HCT116 (cell line): ENCODE measurements around the gene MYLK. TPM values are rescaled to one million over a fixed set of nuclear protein-coding genes. Genes with fewer than 3 reads are reported as not detected.

Source experiments
- ATAC-seq: fragments of 200-7000 bp; cut with Tn5 transposase; 2 replicates; pipeline ENCODE4 v1.9.1; 2020; ENCODE audit warnings: mild to moderate bottlenecking, moderate library complexity
- BruUV-seq: library from RNA; stranded (reverse); fragments of 400-500 nt; replicated peaks from 2 replicates; lab custom pipeline; 2021; lab: Mats Ljungman, UMichigan
- CTCF ChIA-PET: fragments of 300-600 bp; sonication (Branson Sonifier 250); formaldehyde crosslinking; loops from one replicate; lab custom pipeline; 2021; ENCODE audit warnings: antibody characterized with exemption; lab: Charles Lee
- POLR2A ChIA-PET: fragments of 300-600, 350-600 bp; sonication (Branson Sonifier 250); formaldehyde crosslinking; loops from one replicate; lab custom pipeline; 2021; ENCODE audit warnings: antibody characterized with exemption; lab: Charles Lee
- RAD21 ChIA-PET, 2 experiments: fragments of 300-600 bp; sonication (Branson Sonifier 250); formaldehyde crosslinking; loops; one replicate each; lab custom pipeline; 2023; ENCODE audit warnings: low total read pairs in 2 of 2; ENCODE audit not compliant: uncharacterized antibody in 2 of 2, unreplicated experiment in 2 of 2, low non-redundant PET in 1 of 2; lab: Charles Lee
- DNase-seq: peaks from one replicate; pipeline ENCODE4 v3.0.0-alpha.2; 2010; ENCODE audit warnings: low read depth, low spot score
- H2AFZ ChIP-seq: fragments of 200-600 bp; shearing (Covaris generic), sonication (generic); 2 replicates; pipeline ENCODE4 v1.6.1; 2017; ENCODE audit warnings: low read depth, mixed run types, mixed read lengths, antibody characterized with exemption, low read length; ENCODE audit not compliant: poor library complexity, severe bottlenecking
- H3K27ac ChIP-seq: 2 replicates; pipeline ENCODE4 v1.5.1; 2012; ENCODE audit warnings: low read depth, low read length
- H3K27me3 ChIP-seq: fragments of 200-600 bp; sonication (generic); 2 replicates; pipeline ENCODE4 v1.6.1; 2016; ENCODE audit warnings: mixed run types, low read length, mixed read lengths; ENCODE audit not compliant: insufficient read depth
- H3K36me3 ChIP-seq, 2 experiments: fragments of 200-500 bp in 1 of 2; fragments of 200-600 bp in 1 of 2; sonication (Bioruptor generic) in 1 of 2; sonication (generic) in 1 of 2; 2 replicates each; pipeline versions ENCODE4 v1.5.1 to v1.6.1; 2014 to 2016; ENCODE audit warnings: low read length in 2 of 2, inconsistent platforms in 1 of 2, mixed read lengths in 1 of 2, mixed run types in 1 of 2; ENCODE audit not compliant: insufficient read depth in 2 of 2, control insufficient read depth in 1 of 2
- H3K4me1 ChIP-seq, 2 experiments: fragments of 200-600 bp in 1 of 2; sonication (generic) in 1 of 2; 2 replicates each; pipeline versions ENCODE4 v1.5.1 to v1.6.1; 2012 to 2017; ENCODE audit warnings: low read length in 2 of 2, inconsistent platforms in 1 of 2, mild to moderate bottlenecking in 1 of 2, mixed read lengths in 1 of 2, mixed run types in 1 of 2, moderate library complexity in 1 of 2; ENCODE audit not compliant: insufficient read depth in 2 of 2, control insufficient read depth in 1 of 2
- H3K4me2 ChIP-seq: fragments of 200-600 bp; sonication (generic); 2 replicates; pipeline ENCODE4 v1.6.1; 2017; ENCODE audit warnings: mixed run types, low read length, mixed read lengths
- H3K4me3 ChIP-seq, 2 experiments: fragments of 200-600 bp in 1 of 2; sonication (generic) in 1 of 2; replicated peaks in 1 of 2; 2 replicates each; pipeline ENCODE4 v1.5.1; 2011 to 2016; ENCODE audit warnings: low read length in 2 of 2, control low read depth in 1 of 2, low read depth in 1 of 2, mild to moderate bottlenecking in 1 of 2, mixed read lengths in 1 of 2, mixed run types in 1 of 2
- H3K79me2 ChIP-seq: fragments of 200-600 bp; sonication (generic); 2 replicates; pipeline ENCODE4 v1.6.1; 2017; ENCODE audit warnings: mild to moderate bottlenecking, mixed run types, low read length, moderate library complexity, mixed read lengths; ENCODE audit not compliant: insufficient read depth
- H3K9ac ChIP-seq: fragments of 200-600 bp; sonication (generic); 2 replicates; pipeline ENCODE4 v1.6.1; 2016; ENCODE audit warnings: low read length, mixed read lengths
- H3K9me2 ChIP-seq: fragments of 200-600 bp; sonication (generic), shearing (Covaris generic); 2 replicates; pipeline ENCODE4 v1.6.1; 2017; ENCODE audit warnings: mixed run types, mild to moderate bottlenecking, moderate library complexity; ENCODE audit not compliant: insufficient read depth
- H3K9me3 ChIP-seq, 2 experiments: fragments of 200-500 bp in 1 of 2; fragments of 200-600 bp in 1 of 2; sonication (Bioruptor generic) in 1 of 2; sonication (generic) in 1 of 2; 2 replicates each; pipeline ENCODE4 v1.6.1; 2014 to 2017; ENCODE audit warnings: low read length in 2 of 2, mixed read lengths in 2 of 2, inconsistent platforms in 1 of 2, low read depth in 1 of 2, mild to moderate bottlenecking in 1 of 2, mixed run types in 1 of 2, moderate library complexity in 1 of 2; ENCODE audit not compliant: control insufficient read depth in 1 of 2, insufficient read depth in 1 of 2
- H4K20me1 ChIP-seq: fragments of 200-600 bp; sonication (generic), shearing (Covaris generic); 2 replicates; pipeline ENCODE4 v1.6.1; 2017; ENCODE audit warnings: mixed run types, mild to moderate bottlenecking, moderate library complexity; ENCODE audit not compliant: insufficient read depth
- CBX3 ChIP-seq: IDR thresholded peaks from 2 replicates; pipeline ENCODE4 v1.6.1; 2012; ENCODE audit warnings: low read depth
- CEBPB ChIP-seq: IDR thresholded peaks from 2 replicates; pipeline ENCODE4 v1.6.1; 2012; ENCODE audit warnings: low read depth
- EGR1 ChIP-seq: IDR thresholded peaks from 2 replicates; pipeline ENCODE4 v1.6.1; 2012; ENCODE audit warnings: low read depth
- ELF1 ChIP-seq: IDR thresholded peaks from 2 replicates; pipeline ENCODE4 v1.6.1; 2012; ENCODE audit warnings: low read depth, borderline replicate concordance
- EZH2 ChIP-seq: fragments of 200-600 bp; sonication (generic); IDR thresholded peaks from 2 replicates; pipeline ENCODE4 v1.6.1; 2017; ENCODE audit warnings: antibody characterized with exemption, mixed run types
- EZH2phosphoT487 ChIP-seq: fragments of 200-600 bp; IDR thresholded peaks from 2 replicates; pipeline ENCODE4 v1.6.1; 2018; ENCODE audit warnings: antibody characterized with exemption, borderline replicate concordance
- JUND ChIP-seq: IDR thresholded peaks from 2 replicates; pipeline ENCODE4 v1.6.1; 2012
- POLR2AphosphoS5 ChIP-seq: IDR thresholded peaks from 2 replicates; pipeline ENCODE4 v1.6.1; 2011; ENCODE audit warnings: mild to moderate bottlenecking, low read depth, low read length, moderate library complexity
- RAD21 ChIP-seq: IDR thresholded peaks from 2 replicates; pipeline ENCODE4 v1.6.1; 2012; ENCODE audit warnings: low read depth, mild to moderate bottlenecking
- SIN3A ChIP-seq: IDR thresholded peaks from 2 replicates; pipeline ENCODE4 v1.6.1; 2012; ENCODE audit warnings: low read depth
- SRF ChIP-seq: IDR thresholded peaks from 2 replicates; pipeline ENCODE4 v1.6.1; 2012; ENCODE audit warnings: low read depth
- TCF7L2 ChIP-seq: IDR thresholded peaks from 2 replicates; pipeline ENCODE4 v1.7.0; 2011; ENCODE audit warnings: borderline replicate concordance, inconsistent platforms; ENCODE audit not compliant: insufficient read depth, insufficient read length; ENCODE audit errors: extremely low read depth
- ZFX ChIP-seq: fragments of 450-650 bp; IDR thresholded peaks from 2 replicates; pipeline ENCODE4 v1.6.1; 2017
- ZNF274 ChIP-seq: fragments of 200-500 bp; sonication (Bioruptor generic); IDR thresholded peaks from 2 replicates; pipeline ENCODE4 v1.6.1; 2014; ENCODE audit warnings: mild to moderate bottlenecking, low read depth, low read length, inconsistent platforms
- intact Hi-C: fragments of 100-400 bp; cut with micrococcal nuclease; formaldehyde crosslinking; loops from 2 replicates; pipeline ENCODE4 v1.10.0; 2022
- total RNA-seq: library from RNA; stranded (reverse); gene quantifications from one replicate; pipeline ENCODE4 v1.2.1, GENCODE V29; 2021; ENCODE audit not compliant: unreplicated experiment
- TF ChIP-seq, protein P1 (sequence below): IDR thresholded peaks from 2 replicates; pipeline ENCODE4 v1.6.1; 2012
- TF ChIP-seq, protein P2 (sequence below): IDR thresholded peaks from 2 replicates; pipeline ENCODE4 v1.6.1; 2011; ENCODE audit warnings: mild to moderate bottlenecking, low read length, moderate library complexity; ENCODE audit not compliant: insufficient replicate concordance; ENCODE audit errors: extremely low read depth

MYLK gene
- total RNA-seq, 1 experiment from 2014 or later: 3.8 TPM

DNA sequence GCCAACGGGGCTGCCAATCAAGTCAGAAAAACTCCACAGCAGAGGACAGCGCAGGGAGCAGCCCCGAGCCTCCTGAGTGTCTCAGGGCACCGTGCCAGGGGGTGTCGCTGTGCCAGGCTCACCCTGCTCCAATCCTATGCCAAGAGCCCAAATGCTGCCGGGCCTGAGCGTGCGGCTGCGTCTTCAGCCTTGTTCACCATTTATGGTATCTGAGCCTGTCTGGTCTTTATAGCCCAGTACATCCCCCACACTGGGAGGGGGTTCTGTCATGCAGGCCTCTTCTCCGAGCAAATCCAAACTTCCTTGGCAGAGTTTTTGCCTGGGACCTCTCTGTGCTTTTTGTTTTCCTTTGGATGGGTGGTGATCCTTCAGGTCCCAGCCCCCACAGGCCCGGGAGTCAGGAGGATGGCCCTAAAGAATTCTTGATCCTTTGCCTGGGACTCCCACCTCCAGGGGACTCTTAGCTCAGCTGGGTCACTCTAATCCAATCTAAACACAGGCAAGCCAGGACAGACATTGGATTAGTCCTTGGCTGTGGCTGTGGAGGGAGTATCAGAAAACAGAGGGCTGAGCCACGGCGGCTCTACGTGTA is 164.2 kb downstream of the MYLK start:
- no peak overlapping the region for H3K4me3 ChIP-seq
- DNase-seq (no peak), ATAC-seq (no peak)
- no peak overlapping the region for H3K9ac ChIP-seq
- H3K9me3 ChIP-seq: no peaks in the 10 kb centered on the region
- CTCF ChIA-PET: interaction anchor here (0.7 kb wide), 1 partner anchor 68 kb away, joined by 3 read pairs; no protein-coding TSS in a partner anchor
- H3K4me2 ChIP-seq: no peak overlapping the region
- no peaks in the 10 kb centered on the region for H4K20me1 ChIP-seq
- no peak overlapping the region for H2AFZ ChIP-seq
- no peaks in the 10 kb centered on the region for H3K27me3 ChIP-seq
- POLR2A ChIA-PET: no interaction called here
- TF ChIP-seq EGR1: no peak
- TF ChIP-seq ZNF274: no peak
- no peak for TF ChIP-seq EZH2phosphoT487
- no peak for TF ChIP-seq JUND
- TF ChIP-seq POLR2AphosphoS5: no peak
- no peak for TF ChIP-seq SRF
- no peak for TF ChIP-seq CBX3
- no peak for TF ChIP-seq TCF7L2
- TF ChIP-seq ZFX: no peak
- TF ChIP-seq, protein P1, sequence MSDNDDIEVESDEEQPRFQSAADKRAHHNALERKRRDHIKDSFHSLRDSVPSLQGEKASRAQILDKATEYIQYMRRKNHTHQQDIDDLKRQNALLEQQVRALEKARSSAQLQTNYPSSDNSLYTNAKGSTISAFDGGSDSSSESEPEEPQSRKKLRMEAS: no peak
- no peak for TF ChIP-seq SIN3A
- no peak for TF ChIP-seq ELF1
- no peak for TF ChIP-seq CEBPB
- no peak for TF ChIP-seq EZH2
- no peak for TF ChIP-seq RAD21
- TF ChIP-seq, protein P2, sequence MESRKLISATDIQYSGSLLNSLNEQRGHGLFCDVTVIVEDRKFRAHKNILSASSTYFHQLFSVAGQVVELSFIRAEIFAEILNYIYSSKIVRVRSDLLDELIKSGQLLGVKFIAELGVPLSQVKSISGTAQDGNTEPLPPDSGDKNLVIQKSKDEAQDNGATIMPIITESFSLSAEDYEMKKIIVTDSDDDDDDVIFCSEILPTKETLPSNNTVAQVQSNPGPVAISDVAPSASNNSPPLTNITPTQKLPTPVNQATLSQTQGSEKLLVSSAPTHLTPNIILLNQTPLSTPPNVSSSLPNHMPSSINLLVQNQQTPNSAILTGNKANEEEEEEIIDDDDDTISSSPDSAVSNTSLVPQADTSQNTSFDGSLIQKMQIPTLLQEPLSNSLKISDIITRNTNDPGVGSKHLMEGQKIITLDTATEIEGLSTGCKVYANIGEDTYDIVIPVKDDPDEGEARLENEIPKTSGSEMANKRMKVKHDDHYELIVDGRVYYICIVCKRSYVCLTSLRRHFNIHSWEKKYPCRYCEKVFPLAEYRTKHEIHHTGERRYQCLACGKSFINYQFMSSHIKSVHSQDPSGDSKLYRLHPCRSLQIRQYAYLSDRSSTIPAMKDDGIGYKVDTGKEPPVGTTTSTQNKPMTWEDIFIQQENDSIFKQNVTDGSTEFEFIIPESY: no peak
- H3K27ac ChIP-seq: no peak overlapping the region
- H3K4me1 ChIP-seq: peaks cover 0 to 7% of the 10 kb centered on the region in 2 experiments; a peak in 2 of 4 replicates
- no peaks in the 10 kb centered on the region for H3K79me2 ChIP-seq
- intact Hi-C loops: loop anchor here (1.0 kb wide), 1 partner anchor 68 kb away; no protein-coding TSS in a partner anchor
- no TSS peak for BruUV-seq
- H3K9me2 ChIP-seq: no peaks in the 10 kb centered on the region
- RAD21 ChIA-PET: interaction anchor here in 1 of 2 experiments (2.1 kb wide), 1 partner anchor 68 kb away, joined by 5 read pairs; no protein-coding TSS in a partner anchor
- H3K36me3 ChIP-seq: no peaks in the 10 kb centered on the region
